ENCODE data around the gene MAP1S. TPM values are rescaled to one million over a fixed set of nuclear protein-coding genes. Genes with fewer than 3 reads are reported as not detected.
A peak's percentile ranks its signal among the peaks of the same experiment; 100 is the strongest.

Gene MAP1S
- total RNA-seq, 1 experiment from 2014 or later: 22.9 TPM

DNA sequence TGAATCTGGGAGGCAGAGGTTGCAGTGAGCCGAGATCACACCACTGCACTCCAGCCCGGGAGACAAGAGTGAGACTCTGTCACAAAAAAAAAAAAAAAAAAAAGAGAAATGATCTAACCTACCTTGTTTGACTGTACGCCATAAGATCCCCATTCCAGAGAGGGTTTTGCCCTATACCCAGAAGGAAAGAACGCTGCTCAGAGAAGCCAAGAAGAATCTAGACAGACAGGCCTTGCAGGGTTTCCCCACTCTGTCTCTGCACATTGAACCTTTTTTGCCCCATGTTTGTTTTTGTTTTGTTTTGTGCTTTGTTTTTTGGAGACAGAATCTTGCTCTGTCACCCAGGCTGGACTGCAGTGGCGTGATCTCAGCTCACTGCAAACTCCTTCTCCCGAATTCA lies 7.4 kb upstream of the MAP1S start:
- no peak for DNase-seq
- H3K4me1 ChIP-seq (ENCODE audit: low read length): no peaks in the 10 kb centered on the region
- no peak overlapping the region for H2AFZ ChIP-seq (ENCODE audit: low read length)

DNA sequence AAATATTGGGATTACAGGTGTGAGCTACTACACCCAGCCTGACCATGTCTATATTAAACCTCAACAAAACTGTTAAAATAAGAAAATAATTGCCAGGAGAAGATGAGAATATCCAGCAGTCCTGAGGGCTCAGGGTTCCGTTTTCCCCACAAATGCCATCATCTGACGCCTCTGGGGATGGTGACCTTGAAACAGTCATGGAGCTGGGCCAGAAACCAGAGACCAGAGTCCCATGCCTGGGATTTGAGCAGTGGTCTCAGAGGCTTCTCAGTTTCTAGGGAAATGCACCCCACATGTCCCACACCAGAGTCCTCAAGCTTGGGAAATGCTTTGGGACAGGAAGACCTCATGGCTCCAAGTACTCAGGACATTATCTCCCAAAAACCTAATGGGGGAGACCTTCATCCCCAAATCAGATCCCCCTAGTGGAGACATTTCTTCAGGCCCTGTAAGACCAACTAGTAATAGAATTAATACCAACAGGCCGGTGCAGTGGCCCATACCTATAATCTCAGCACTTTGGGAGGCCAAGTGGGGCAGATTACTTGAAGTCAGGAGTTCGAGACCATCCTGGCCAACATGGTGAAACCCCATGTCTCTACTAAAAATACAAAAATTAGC lies 2.9 kb upstream of the MAP1S start:
- Histone ChIP-seq H3K9ac (ENCODE audit: low read length) (no peak overlapping the region), H3K27ac (ENCODE audit: low read length) (no peak overlapping the region), H3K9me3 (ENCODE audit: low read length) (no peaks in the 10 kb centered on the region), H3K36me3 (ENCODE audit: insufficient read depth, low read length) (peaks cover under 1% of the 10 kb centered on the region; the same call in 1 of the 2 replicates), H3K4me2 (ENCODE audit: low read depth, low read length, poor library complexity, severe bottlenecking) (no peak overlapping the region), H3K4me1 (ENCODE audit: low read length) (peaks cover 22% of the 10 kb centered on the region), H4K20me1 (ENCODE audit: insufficient read depth, low read depth, low read length) (peaks cover 18% of the 10 kb centered on the region), H3K4me3 (ENCODE audit: low read length) (no peak overlapping the region), H3K27me3 (ENCODE audit: low read length) (no peaks in the 10 kb centered on the region), H2AFZ (ENCODE audit: low read length) (no peak overlapping the region), H3K9me2 (replicated peaks; ENCODE audit: insufficient read depth, low read length) (no peaks in the 10 kb centered on the region), H3K79me2 (ENCODE audit: low read length) (peaks cover 18% of the 10 kb centered on the region)
- DNase-seq: peak; percentile 67

More for the DNA sequence above, 7.4 kb upstream of the MAP1S start:
- Histone ChIP-seq H3K79me2 (ENCODE audit: low read length) (no peaks in the 10 kb centered on the region), H3K4me3 (ENCODE audit: low read length) (no peak overlapping the region), H3K4me2 (ENCODE audit: low read depth, low read length, poor library complexity, severe bottlenecking) (no peak overlapping the region), H3K9ac (ENCODE audit: low read length) (no peak overlapping the region), H3K9me3 (ENCODE audit: low read length) (no peaks in the 10 kb centered on the region), H4K20me1 (ENCODE audit: insufficient read depth, low read depth, low read length) (no peaks in the 10 kb centered on the region), H3K36me3 (ENCODE audit: insufficient read depth, low read length) (no peaks in the 10 kb centered on the region), H3K27me3 (ENCODE audit: low read length) (no peaks in the 10 kb centered on the region), H3K27ac (ENCODE audit: low read length) (no peak overlapping the region), H3K9me2 (replicated peaks; ENCODE audit: insufficient read depth, low read length) (no peaks in the 10 kb centered on the region)

GRCh38 chr19:17718550-17718946 lies 732 bp upstream of the MAP1S start:
- peaks cover 29% of the 10 kb centered on the region for H3K4me1 ChIP-seq (ENCODE audit: low read length)
- peak overlapping the region; percentile 99 for H3K4me3 ChIP-seq (ENCODE audit: low read length)
- H3K9ac ChIP-seq (ENCODE audit: low read length): peak overlapping the region; percentile 96
- DNase-seq: no peak
- no peaks in the 10 kb centered on the region for H3K9me3 ChIP-seq (ENCODE audit: low read length)
- H3K27me3 ChIP-seq (ENCODE audit: low read length): no peaks in the 10 kb centered on the region
- peaks cover 27% of the 10 kb centered on the region for H3K79me2 ChIP-seq (ENCODE audit: low read length)
- H3K27ac ChIP-seq (ENCODE audit: low read length): no peak overlapping the region
- H3K4me2 ChIP-seq (ENCODE audit: low read depth, low read length, poor library complexity, severe bottlenecking): peak overlapping the region; percentile 100
- H3K36me3 ChIP-seq (ENCODE audit: insufficient read depth, low read length): peaks cover 6% of the 10 kb centered on the region; the same call in 1 of the 2 replicates
- no peaks in the 10 kb centered on the region for H3K9me2 ChIP-seq (replicated peaks; ENCODE audit: insufficient read depth, low read length)
- peaks cover 23% of the 10 kb centered on the region for H4K20me1 ChIP-seq (ENCODE audit: insufficient read depth, low read depth, low read length)
- peak overlapping the region; percentile 81 for H2AFZ ChIP-seq (ENCODE audit: low read length)

- Histone ChIP-seq H3K27ac (ENCODE audit: low read length) (peak overlapping the region; percentile 49; the same call in 1 of the 2 replicates), H3K9me2 (replicated peaks; ENCODE audit: insufficient read depth, low read length) (no peaks in the 10 kb centered on the region), H3K27me3 (ENCODE audit: low read length) (no peaks in the 10 kb centered on the region), H2AFZ (ENCODE audit: low read length) (no peak overlapping the region), H3K9ac (ENCODE audit: low read length) (peak overlapping the region; percentile 96), H3K36me3 (ENCODE audit: insufficient read depth, low read length) (peaks cover 6% of the 10 kb centered on the region; the same call in 1 of the 2 replicates), H3K4me2 (ENCODE audit: low read depth, low read length, poor library complexity, severe bottlenecking) (peak overlapping the region; percentile 100), H3K4me3 (ENCODE audit: low read length) (peak overlapping the region; percentile 99), H4K20me1 (ENCODE audit: insufficient read depth, low read depth, low read length) (peaks cover 23% of the 10 kb centered on the region), H3K4me1 (ENCODE audit: low read length) (peaks cover 29% of the 10 kb centered on the region), H3K9me3 (ENCODE audit: low read length) (no peaks in the 10 kb centered on the region), H3K79me2 (ENCODE audit: low read length) (peaks cover 27% of the 10 kb centered on the region)
- peak; percentile 74 for DNase-seq
Observed at GRCh38 chr19:17719730-17720400, 585 bp downstream of the MAP1S start.

DNA sequence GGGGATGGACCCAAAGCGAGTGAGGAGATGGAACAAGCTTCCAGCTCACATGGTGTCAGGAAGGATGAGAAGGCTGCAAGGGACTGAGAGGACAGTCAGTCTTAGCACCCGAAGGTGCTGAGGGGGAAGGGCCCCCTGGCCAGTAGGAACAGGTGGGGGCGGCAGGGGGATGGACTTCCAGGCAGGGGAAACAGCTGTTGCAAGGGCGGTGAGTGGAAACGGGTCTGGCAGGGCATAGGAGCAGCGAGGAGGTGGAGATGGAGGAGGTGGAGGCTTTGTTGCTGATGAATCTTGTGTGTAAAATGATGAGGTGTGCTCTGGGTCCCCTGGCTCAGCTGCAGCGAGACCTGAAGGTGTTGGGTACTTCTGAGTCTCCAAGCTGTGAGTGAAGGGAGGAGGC lies 1.2 kb downstream of the MAP1S start:
- Histone ChIP-seq H3K9me2 (replicated peaks; ENCODE audit: insufficient read depth, low read length) (no peaks in the 10 kb centered on the region), H3K27ac (ENCODE audit: low read length) (0 out of 2 replicates have a peak overlapping the region, but pooled peaks have one; percentile 49), H3K4me1 (ENCODE audit: low read length) (peaks cover 29% of the 10 kb centered on the region), H3K79me2 (ENCODE audit: low read length) (peaks cover 27% of the 10 kb centered on the region), H3K4me2 (ENCODE audit: low read depth, low read length, poor library complexity, severe bottlenecking) (peak overlapping the region; percentile 100), H2AFZ (ENCODE audit: low read length) (no peak overlapping the region), H3K36me3 (ENCODE audit: insufficient read depth, low read length) (peaks cover 8% of the 10 kb centered on the region; the same call in 1 of the 2 replicates), H3K9ac (ENCODE audit: low read length) (peak overlapping the region; percentile 96), H3K27me3 (ENCODE audit: low read length) (no peaks in the 10 kb centered on the region), H4K20me1 (ENCODE audit: insufficient read depth, low read depth, low read length) (peaks cover 23% of the 10 kb centered on the region), H3K9me3 (ENCODE audit: low read length) (no peaks in the 10 kb centered on the region), H3K4me3 (ENCODE audit: low read length) (peak overlapping the region; percentile 99)
- no peak for DNase-seq

- peaks cover 29% of the 10 kb centered on the region for H3K4me1 ChIP-seq (ENCODE audit: low read length)
- no peaks in the 10 kb centered on the region for H3K9me3 ChIP-seq (ENCODE audit: low read length)
- H4K20me1 ChIP-seq (ENCODE audit: insufficient read depth, low read depth, low read length): peaks cover 28% of the 10 kb centered on the region
- DNase-seq: no peak
- H3K27ac ChIP-seq (ENCODE audit: low read length): no peak overlapping the region
- H3K27me3 ChIP-seq (ENCODE audit: low read length): no peaks in the 10 kb centered on the region
- no peaks in the 10 kb centered on the region for H3K9me2 ChIP-seq (replicated peaks; ENCODE audit: insufficient read depth, low read length)
- H3K4me2 ChIP-seq (ENCODE audit: low read depth, low read length, poor library complexity, severe bottlenecking): peak overlapping the region; percentile 100
- peaks cover 27% of the 10 kb centered on the region for H3K79me2 ChIP-seq (ENCODE audit: low read length)
- peaks cover 14% of the 10 kb centered on the region; the same call in 1 of the 2 replicates for H3K36me3 ChIP-seq (ENCODE audit: insufficient read depth, low read length)
- peak overlapping the region; percentile 99; the same call in 1 of the 2 replicates for H3K4me3 ChIP-seq (ENCODE audit: low read length)
- H3K9ac ChIP-seq (ENCODE audit: low read length): peak overlapping the region; percentile 96
- no peak overlapping the region for H2AFZ ChIP-seq (ENCODE audit: low read length)
Observed at GRCh38 chr19:17721111-17721628, 1.9 kb downstream of the MAP1S start.

GRCh38 chr19:17721821-17722220 lies 2.5 kb downstream of the MAP1S start:
- H3K27me3 ChIP-seq (ENCODE audit: low read length): no peaks in the 10 kb centered on the region
- no peaks in the 10 kb centered on the region for H3K9me3 ChIP-seq (ENCODE audit: low read length)
- peak overlapping the region; percentile 37; the same call in 1 of the 2 replicates for H3K9ac ChIP-seq (ENCODE audit: low read length)
- H3K9me2 ChIP-seq (replicated peaks; ENCODE audit: insufficient read depth, low read length): no peaks in the 10 kb centered on the region
- H2AFZ ChIP-seq (ENCODE audit: low read length): no peak overlapping the region
- no peak overlapping the region for H3K4me3 ChIP-seq (ENCODE audit: low read length)
- H3K4me2 ChIP-seq (ENCODE audit: low read depth, low read length, poor library complexity, severe bottlenecking): no peak overlapping the region
- no peak overlapping the region for H3K27ac ChIP-seq (ENCODE audit: low read length)
- peaks cover 29% of the 10 kb centered on the region for H4K20me1 ChIP-seq (ENCODE audit: insufficient read depth, low read depth, low read length)
- peaks cover 16% of the 10 kb centered on the region; the same call in 1 of the 2 replicates for H3K36me3 ChIP-seq (ENCODE audit: insufficient read depth, low read length)
- peaks cover 27% of the 10 kb centered on the region for H3K79me2 ChIP-seq (ENCODE audit: low read length)
- no peak for DNase-seq
- H3K4me1 ChIP-seq (ENCODE audit: low read length): peaks cover 29% of the 10 kb centered on the region

DNA sequence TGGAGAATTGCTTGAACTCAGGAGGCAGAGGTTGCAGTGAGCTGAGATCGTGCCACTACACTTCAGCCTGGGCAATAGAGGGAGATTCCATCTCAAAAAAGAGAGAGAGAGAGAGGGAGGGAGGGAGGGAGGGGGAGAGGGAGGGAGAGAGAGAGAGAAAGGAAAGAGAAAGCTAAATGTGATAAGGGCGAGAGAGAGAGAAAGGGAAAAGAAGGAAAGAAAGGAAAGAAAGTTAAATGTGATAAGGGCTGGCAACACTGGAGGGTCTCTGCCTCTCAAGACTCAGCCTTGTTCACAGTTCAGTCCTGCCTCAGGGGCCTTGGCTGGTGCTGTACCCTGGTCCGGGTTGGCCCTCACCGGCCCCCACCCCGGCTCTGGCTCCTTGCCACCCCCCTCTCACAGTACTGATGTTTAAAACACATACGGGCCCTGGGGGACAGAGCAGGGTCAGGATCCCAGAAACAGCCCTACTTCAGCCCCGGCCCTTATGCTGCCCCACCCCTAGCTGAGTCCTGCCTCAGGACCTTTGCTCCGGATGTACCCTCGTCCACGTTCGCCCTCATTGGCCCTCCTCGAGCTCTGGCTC lies 3.5 kb downstream of the MAP1S start:
- Histone ChIP-seq H3K27me3 (ENCODE audit: low read length) (no peaks in the 10 kb centered on the region), H2AFZ (ENCODE audit: low read length) (no peak overlapping the region), H3K27ac (ENCODE audit: low read length) (no peak overlapping the region), H3K4me3 (ENCODE audit: low read length) (no peak overlapping the region), H3K9ac (ENCODE audit: low read length) (no peak overlapping the region), H3K9me2 (replicated peaks; ENCODE audit: insufficient read depth, low read length) (no peaks in the 10 kb centered on the region), H3K79me2 (ENCODE audit: low read length) (peaks cover 27% of the 10 kb centered on the region), H3K9me3 (ENCODE audit: low read length) (no peaks in the 10 kb centered on the region), H3K36me3 (ENCODE audit: insufficient read depth, low read length) (peaks cover 16% of the 10 kb centered on the region; the same call in 1 of the 2 replicates), H4K20me1 (ENCODE audit: insufficient read depth, low read depth, low read length) (peaks cover 29% of the 10 kb centered on the region), H3K4me1 (ENCODE audit: low read length) (peaks cover 29% of the 10 kb centered on the region), H3K4me2 (ENCODE audit: low read depth, low read length, poor library complexity, severe bottlenecking) (no peak overlapping the region)
- no peak for DNase-seq

Data from Karpas-422 (cell line).